Activated effector memory CD4-positive, alpha-beta T cell treated with anti-CD3 and anti-CD28 coated beads, Interleukin-2, amount 50 U/mL, for 16 hours (primary cell): ENCODE measurements around the gene TUB.

ENCODE experiments used
- DNase-seq: peaks from one replicate; pipeline ENCODE4 v3.0.0-alpha.2; 2020

Gene TUB

GRCh38 chr11:8111636-8112035, 30.6 kb downstream of the TUB start:
- no peak for DNase-seq

DNA sequence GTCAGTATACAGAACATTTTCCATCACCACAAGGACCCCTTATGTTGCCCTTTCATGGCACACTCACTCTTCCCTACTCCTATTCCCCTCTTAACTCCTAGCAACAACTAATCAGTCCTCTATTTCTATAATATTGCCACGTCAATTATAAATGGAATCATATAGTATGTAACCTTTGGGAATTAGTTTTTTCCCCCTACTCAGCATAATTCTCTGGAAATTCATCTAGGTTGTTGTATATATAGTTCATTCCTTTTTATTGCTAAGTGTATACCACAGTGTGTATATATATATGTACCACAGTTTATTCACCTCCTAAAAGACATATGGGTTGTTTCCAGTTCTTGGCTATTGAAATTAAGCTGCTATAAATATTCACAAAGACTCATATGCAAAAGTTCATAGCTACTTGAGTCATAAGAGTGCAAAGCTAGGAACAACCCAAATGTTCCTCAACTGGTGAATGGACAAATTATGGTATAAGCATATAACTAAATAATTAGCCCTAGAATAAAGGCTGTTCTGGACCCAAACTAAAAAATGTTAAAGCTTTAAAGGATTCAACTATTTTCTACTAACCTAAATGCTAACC, 41.3 kb downstream of the TUB start:
- DNase-seq, result no peak

DNA sequence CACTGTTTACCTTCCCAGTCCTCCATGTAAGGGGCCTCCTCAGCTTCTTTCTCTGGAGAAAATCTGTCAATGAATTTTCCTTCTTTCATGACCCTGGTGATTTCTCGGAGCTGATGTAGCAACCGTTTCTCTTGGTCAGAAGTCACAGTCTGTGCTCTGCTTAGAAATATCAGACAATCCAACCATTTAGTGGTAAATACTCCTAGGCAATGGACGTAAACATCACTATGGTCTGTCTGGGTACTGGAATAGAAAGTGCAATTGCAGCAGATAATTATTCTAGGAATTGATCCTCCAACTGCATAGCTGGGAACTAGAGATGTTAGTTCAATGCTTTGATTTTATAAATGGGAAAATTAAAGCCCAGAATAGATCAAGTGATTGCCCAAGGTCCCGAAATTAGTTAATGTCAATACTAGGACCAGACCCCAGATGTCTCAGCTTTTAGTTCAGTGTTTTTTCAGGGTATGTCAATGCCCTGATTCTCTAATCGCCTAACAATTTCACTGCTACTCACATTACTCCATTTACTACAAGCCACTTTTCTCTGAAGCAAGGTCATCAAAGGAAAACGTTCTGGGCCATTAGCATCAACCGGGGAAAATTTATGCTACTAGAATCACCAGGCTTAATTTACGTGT, 45.8 kb downstream of the TUB start:
- no peak for DNase-seq

GRCh38 chr11:8127447-8127846, 46.4 kb downstream of the TUB start:
- DNase-seq, result no peak

GRCh38 chr11:8138526-8138925, 57.5 kb downstream of the TUB start:
- DNase-seq, result no peak

DNA sequence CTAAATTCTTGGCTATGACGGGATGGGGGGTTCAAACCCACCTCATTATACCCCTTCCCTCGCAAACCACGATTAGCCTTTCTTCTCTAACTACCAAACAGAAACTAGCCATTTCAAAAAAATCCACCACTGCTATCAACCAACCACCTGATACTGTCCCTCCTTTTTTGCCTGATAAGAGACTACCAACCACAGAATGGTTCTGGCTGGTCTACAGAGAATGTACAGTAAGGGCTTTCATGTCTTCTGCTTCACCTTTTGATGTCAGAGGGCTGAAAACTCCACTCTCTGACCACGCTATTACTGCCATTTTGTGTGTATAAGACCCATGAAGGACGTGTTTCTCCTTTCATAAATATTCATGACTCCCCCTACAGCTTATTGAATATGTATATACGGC, 68.7 kb downstream of the TUB start:
- DNase-seq, result no peak
